ENCODE measurements around the gene CTBP2. TPM values are rescaled to one million over a fixed set of nuclear protein-coding genes. Genes with fewer than 3 reads are reported as not detected.

The CTBP2 gene
- total RNA-seq, 1 donor from 2014 or later = 35.9 TPM

DNA sequence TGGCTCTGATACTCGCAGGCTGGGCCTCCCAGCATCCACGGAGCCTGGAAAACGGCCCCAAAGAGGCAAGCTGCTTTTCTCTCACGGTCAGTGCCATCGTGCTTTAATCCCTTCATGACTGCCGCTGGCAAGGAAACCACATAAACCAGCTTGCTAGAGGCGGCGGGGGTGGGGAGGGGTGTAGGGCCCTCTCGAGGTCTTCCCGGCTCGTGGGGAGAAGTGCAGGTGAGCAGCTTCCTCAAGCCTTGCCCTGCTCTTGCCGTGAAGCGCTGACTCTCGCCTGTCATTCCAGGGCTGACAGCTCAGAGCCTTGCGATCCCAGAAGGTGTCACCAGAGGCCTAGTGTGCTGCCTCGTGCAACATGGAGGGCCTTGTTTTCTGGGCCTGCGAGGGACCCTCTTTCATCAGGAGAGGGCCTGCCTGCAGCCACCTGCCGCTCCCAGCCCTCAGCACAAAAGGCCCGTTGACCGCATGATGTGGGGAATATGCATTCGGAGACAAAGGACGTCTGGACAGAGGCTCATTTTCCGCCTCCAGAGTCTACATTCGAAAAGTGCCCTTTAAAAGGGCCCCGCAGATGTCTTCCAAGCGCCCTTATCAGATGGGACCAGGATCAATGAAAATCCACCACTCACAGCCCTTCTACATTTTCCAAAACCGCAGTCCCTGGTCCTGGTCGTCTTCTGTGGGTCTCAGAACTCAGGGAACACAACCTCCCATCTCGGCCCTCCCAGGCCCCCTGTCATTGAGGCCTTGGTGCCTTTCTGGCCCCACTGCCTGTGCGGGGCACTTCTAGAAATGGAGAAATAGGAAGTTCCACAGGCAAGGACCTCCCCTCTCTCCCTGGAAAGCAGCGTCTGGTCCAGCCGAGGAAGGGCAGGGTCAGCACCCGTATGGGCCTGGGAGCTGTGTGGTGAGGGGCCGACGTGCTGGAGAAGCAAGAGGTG lies 159.7 kb downstream of the CTBP2 start:
- intact Hi-C loops (cut with DNase I) = no loop called here

DNA sequence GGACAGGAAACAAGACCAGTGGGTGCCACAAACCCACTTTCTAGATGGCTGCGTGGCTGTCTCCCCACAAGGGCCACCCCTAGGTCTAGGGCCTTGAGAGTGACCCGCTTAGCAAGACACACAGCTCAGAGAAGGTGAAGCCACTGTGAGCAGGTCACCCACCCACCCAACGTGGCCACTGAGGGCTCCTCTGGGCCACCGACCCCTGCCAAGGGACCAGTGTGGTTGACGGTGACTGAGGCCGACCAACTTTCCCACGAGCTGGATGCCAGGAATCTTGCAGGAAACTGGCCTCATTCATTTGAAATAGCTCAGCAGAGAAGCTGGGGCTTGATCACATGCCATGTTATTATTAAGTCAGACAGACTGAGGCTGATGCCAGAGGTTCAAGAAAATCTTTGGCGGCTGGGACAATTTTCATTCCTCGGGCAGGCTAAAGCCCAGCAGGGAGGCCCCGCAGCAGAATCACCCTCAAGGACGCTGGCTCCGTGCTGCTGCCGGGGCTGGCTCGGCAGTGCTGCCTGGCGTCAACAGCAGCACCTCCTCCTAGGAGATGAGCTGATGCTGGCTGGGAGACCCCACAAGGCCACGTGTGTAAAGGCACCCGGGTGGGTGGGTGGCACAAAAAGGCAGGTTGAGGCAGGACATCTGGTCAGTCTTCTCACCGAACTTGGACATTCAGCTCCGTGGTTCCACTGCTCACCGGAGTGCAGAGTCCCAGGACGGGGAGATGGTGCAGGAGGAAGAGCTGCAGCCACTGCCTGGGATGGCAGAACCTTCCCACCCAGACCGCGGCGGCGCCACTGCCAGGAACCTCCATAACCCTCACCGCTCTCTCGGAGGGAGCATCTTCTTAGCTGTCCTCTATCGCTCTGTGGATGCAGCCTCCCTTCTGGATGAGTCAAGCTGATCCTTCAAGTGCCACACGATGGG lies 160.7 kb downstream of the CTBP2 start:
- peak; percentile 74 for DNase-seq (ENCODE audit: low spot score)
- intact Hi-C loops (cut with DNase I) = loop anchor here (2.0 kb wide), 1 partner anchor 61 kb away; no protein-coding TSS in a partner anchor

More for the DNA sequence above, 159.7 kb downstream of the CTBP2 start:
- peak; percentile 68 for DNase-seq (ENCODE audit: low spot score)

DNA sequence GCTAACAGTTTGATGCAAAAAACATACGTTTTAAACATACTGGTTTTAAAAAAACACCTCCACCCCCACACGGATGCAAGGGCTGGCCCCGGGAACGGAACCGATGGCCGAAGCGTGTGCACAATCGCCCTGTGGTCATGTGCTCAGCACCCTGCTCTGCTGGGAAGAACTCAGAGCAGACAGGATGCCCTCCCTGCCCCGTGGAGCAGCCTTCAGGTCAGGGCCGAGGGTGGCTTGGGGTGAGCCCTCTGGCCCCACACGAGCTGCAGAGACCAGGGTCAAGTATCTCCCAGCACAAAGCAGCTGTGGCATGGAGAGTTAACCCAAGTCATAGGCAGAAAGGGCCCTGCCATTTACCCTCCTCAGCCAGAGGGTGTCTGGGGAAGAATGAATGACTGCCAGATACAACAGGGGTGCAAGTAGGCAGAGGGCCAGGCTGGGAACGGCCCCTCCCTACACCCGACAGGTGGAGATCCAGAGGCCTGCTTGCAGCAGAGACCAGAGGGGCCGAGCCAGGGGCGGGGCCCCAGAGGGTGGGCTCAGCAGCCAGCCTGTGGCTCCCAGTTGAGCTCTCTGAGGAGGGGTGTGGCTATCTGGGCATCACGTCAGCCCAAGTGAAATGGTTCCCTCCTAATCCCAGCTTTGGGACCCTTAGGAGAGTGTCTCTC lies 161.6 kb downstream of the CTBP2 start:
- DNase-seq (ENCODE audit: low spot score) = peak; percentile 69
- intact Hi-C loops (cut with DNase I) = loop anchor here (2.0 kb wide), 1 partner anchor 62 kb away; no protein-coding TSS in a partner anchor

DNA sequence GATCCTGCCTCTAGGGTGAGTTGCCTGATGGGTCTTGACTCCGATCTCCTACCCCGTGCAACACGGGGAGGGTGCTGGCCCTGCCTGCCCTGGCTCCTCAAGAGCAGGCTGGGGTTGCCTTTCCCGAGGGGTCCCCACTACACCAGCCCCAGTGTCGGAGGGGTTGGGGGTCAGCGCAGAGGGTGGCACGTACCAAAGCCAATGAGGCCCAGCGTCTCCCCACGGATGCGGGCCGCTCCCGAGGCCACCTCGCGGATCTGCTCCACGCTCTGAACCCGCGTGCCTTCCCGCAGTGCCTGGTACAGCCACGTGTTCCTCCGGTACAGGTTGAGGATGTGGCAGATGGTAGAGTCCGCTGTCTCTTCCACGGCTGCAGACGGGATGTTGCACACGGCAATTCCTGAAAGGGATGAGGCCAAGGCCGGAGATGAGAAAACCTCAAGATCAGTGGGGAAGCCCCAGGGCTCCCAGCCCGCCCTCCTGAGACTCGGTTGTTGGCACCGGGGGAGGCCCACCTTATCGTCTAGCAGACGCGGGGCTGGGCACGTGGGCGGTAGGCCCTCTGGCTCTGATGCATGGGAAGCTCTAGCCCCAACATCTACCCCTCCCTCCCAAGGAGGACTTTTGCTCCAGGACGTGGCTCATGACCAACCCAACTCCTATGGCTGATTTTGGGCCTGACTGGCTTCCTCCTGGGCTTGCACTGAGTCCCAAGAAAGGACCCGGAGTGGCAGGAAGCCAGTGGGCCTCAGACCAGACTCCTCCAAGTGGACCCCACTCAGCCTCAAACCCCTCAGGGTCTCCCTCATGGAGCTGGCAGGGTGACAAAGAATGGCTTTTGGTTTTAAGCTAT lies 162.4 kb downstream of the CTBP2 start:
- DNase-seq (ENCODE audit: low spot score) = peak; percentile 71
- intact Hi-C loops (cut with DNase I) = loop anchor here (2.0 kb wide), 1 partner anchor 63 kb away; no protein-coding TSS in a partner anchor

DNA sequence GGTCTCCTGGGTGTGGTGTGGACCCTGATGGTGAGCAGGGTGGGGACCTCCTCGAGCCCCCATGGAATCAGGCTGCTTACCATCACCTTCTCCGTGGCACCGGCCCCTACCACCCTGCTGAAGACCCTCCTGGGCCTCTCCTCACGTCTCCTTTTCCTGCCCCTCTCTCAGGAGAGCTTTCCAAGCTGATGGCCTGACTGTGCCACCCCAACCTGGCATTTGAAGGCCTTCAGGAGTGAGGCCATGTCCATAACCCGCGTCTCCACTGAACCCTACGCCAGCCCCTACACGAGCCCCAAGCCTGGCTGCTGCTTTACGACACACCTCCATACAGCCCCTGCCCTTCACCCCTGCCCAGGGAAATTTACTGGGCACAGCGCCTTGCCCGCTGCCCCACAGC lies 163.1 kb downstream of the CTBP2 start:
- DNase-seq (ENCODE audit: low spot score) = peak; percentile 60
- intact Hi-C loops (cut with DNase I) = no loop called here

DNA sequence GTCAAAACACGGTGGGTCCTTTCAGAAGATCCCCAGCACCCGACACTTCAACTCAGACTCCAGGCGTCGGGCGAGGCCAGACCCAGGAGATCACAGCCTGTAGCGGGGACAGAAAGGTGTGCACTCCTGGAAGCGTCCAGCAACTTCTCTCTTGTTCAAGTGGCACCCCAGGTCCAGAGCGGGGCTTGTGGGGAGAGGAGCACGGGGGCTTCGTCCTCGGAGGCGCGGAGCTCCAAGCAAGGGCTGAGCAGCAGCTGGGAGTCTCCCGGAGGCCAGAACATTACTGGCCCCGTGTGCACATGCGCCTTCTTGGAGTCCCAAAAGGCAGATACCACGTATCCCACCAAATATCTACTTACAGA lies 163.5 kb downstream of the CTBP2 start:
- intact Hi-C loops (cut with DNase I) = no loop called here

DNA sequence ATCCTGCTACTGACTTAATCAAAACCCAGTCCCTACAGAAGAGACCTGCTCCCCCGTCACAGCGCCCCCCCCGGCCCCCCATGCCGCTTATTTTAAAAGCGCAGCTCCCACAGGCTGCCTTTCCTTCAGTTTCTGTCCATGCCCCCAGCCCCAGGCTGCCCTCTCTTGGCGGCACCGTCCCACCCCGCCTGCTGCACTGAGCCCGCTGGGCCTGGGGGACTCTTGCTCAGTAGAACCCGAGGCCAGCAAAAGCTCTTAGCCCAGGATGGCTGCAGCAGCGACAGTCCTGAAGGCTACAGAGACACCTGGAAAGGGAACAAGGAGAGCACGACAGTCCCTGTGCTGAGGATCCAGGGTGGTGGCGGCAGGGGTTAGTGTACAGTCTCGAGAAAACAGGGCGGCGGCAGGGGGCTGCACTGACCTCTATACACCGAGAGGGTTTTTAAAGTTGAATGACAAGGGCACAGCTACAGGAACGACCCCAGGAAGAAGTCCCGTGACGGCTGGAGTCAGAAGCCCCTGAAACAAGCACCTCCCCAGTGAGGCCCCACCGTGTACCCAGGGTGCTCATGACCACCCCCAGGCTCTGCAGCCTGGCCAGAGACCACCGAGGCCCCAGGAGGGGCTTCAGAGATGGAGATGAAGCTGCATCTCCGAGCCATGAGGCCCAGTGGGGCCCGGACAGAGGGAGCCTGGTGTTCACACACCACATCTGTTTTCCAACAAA lies 164.1 kb downstream of the CTBP2 start:
- DNase-seq (ENCODE audit: low spot score) = peak; percentile 72
- intact Hi-C loops (cut with DNase I) = no loop called here

More for the DNA sequence above, 163.5 kb downstream of the CTBP2 start:
- peak; percentile 61 for DNase-seq (ENCODE audit: low spot score)

DNA sequence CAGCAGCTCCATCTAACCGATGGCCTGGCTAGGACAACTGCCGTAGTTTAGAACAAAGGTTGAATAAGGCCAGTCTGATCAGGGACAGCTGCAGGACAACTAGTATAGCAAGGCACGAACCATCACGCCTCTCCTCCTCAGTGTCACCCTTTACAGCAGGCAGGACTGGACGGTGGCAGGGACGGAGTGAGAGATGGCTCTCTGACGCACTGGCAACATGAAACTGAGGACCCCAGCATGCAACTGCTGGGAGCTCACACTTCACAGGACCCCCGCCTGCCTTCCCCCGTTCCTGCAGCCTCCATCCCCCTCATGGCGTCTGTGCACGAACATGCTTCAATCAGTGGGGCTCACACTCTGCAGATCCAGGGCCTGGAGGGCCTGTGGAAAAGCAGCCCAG lies 164.8 kb downstream of the CTBP2 start:
- no peak for DNase-seq (ENCODE audit: low spot score)
- intact Hi-C loops (cut with DNase I) = no loop called here

DNA sequence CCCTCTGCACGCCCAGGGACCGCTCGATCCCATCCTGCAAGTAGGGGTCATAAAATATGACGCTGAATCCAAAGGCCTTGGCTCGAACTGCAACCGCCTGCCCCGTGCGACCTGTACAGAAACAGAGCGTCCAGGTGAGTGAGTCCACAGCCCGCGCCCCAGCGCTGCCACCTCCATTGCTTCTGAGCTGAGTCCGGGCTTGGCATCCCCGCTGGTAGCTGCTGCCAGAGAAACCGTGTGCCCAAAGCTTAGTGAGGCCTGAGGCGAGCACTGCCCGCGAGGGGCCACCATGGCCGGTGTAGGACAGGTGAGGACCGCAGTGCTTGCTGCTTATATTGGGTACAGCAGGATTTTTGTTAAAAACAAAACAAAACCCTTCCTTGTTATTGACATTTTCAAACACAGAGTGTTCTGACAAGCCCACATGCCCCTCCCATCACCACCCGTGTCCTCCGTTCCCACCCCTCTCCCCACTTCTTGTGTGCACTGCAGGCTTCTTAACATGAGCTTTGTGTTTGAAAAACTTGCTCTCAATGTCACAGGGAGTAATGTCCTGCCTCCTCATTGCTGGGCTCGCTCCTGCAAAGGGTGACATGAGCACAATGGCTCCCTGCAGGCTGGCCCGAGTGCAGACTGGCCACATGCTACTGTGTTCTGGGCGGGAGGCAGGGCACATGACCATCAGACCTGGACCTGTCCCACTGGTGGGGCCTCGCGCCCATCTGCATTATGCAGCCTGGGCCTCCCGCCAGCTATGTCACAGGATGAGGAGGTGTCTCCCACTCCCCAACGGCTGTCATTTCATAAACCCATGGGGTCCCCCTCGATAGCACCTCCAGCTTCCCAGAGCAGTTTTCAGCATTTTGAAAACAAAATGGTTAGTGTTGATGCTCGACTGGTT lies 165.5 kb downstream of the CTBP2 start:
- DNase-seq (ENCODE audit: low spot score) = no peak
- intact Hi-C loops (cut with DNase I) = loop anchor here (5.0 kb wide), 3 partner anchors 52 to 152 kb away; no protein-coding TSS in a partner anchor

DNA sequence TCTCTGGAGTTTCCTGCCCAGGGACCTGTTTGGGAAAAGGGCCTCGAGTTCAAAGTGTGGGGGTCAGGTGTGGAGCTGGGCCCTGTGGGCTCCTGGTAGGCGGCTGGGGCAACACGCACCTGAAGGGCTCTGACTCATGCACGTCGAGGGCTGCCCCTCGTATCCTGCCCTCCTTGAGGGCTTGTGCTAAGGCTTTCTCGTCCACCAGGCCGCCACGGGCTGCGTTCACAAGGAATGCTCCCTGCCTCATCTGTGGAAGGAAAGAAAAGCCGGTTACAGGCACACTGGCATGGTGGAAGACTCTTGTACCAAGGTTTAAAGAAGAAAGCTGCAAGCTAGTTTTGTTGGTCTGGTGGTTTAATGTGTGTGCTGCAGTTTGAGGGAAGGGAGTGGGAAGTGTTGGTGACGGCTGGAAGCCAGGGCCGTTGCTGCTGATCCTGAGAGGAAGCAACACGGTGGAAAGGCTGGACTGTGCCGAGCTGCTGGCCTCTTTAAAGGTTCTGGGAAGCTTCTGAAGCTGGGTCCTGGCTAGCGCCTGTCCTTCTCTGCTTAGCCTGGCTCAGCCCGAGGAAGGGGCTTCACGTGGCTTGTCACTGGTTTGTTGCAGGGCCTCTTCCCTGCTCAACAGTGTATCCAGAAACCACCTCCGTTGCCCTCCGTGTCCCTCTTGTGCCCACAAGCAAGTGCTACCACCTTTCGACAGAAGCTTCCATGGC lies 166.5 kb downstream of the CTBP2 start:
- DNase-seq (ENCODE audit: low spot score) = no peak
- intact Hi-C loops (cut with DNase I) = loop anchor here (5.0 kb wide), 3 partner anchors 53 to 153 kb away; no protein-coding TSS in a partner anchor

DNA sequence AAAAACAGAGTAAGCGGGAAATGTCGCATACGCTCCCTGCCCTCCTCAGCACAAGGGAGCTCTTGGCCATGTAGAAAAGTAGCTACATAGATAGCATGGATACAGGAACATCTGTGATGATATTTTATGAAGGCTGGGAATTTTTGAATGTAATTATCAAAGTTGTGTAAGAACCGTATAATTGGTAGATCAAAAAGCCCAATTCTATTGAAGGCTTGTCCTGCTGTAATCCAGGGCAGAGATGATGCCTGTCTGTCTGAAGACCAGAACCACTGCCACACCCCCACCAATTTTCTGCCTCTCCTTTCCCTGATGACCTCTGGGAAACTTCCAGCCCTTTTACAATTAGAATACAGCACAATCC lies 167.0 kb downstream of the CTBP2 start:
- intact Hi-C loops (cut with DNase I) = loop anchor here (5.0 kb wide), 3 partner anchors 54 to 154 kb away; no protein-coding TSS in a partner anchor
- DNase-seq (ENCODE audit: low spot score) = no peak

DNA sequence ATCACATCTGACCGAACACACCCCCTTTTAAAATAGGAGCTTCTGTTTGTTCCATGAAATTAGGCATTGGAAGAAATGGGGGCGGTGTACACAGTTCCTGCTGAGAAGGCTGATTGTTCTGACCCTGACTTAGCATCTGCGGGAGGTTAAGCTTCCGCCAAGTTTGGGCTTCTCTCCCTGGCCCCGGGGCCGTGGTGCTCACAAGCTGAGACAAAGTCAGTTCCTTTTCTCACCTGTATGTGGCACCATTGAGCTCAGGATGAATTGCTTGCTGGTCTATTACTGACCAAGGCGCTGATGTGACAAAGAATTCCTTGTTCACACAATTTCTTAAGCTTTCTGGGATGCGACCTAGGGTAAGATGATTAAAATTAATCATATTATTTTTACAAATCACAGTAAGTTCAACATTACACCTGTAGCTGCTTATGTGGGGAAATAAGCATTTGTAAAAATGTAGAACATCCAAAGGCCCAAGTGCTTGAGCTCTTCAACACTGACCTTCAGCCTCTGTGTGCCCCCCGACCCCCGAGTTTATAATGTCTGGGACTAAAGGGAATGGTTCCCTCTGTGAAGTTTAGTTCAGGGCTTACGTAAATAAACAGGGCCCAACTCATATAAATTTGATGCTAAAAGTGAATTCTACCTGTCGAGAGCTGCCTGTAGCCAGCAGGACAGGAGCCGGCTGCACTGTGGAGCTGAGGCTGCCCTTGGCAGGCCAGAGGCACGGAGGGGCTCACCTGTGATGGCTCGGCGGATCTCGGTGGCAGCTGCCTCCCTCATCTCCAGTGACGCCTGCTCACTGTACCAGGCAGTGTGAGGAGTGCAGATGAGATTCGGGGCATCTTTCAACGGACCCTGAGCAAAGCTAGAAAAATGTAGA lies 167.7 kb downstream of the CTBP2 start:
- intact Hi-C loops (cut with DNase I) = loop anchor here (5.0 kb wide), 3 partner anchors 55 to 155 kb away; no protein-coding TSS in a partner anchor
- peak; percentile 84 for DNase-seq (ENCODE audit: low spot score)

DNA sequence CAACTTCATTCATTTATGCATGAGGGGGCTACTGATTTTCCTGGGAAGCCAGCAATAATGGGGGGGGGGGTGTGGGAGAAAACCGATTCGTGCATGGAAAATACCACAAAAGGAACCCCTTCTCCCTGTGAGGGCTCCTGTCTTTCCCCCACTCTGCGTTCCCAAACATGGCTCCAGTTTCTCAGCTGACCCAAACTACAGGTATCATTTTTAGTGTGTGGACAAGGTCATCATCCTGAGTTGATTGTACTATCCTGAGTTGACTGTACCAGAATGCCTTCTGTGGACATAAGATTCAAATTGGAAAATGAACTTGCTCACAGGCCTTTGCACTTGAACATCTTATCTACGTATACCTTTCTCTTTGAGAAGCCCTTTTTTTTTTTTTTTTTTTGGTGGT lies 168.5 kb downstream of the CTBP2 start:
- no peak for DNase-seq (ENCODE audit: low spot score)
- intact Hi-C loops (cut with DNase I) = loop anchor here (5.0 kb wide), 3 partner anchors 55 to 155 kb away; no protein-coding TSS in a partner anchor

DNA sequence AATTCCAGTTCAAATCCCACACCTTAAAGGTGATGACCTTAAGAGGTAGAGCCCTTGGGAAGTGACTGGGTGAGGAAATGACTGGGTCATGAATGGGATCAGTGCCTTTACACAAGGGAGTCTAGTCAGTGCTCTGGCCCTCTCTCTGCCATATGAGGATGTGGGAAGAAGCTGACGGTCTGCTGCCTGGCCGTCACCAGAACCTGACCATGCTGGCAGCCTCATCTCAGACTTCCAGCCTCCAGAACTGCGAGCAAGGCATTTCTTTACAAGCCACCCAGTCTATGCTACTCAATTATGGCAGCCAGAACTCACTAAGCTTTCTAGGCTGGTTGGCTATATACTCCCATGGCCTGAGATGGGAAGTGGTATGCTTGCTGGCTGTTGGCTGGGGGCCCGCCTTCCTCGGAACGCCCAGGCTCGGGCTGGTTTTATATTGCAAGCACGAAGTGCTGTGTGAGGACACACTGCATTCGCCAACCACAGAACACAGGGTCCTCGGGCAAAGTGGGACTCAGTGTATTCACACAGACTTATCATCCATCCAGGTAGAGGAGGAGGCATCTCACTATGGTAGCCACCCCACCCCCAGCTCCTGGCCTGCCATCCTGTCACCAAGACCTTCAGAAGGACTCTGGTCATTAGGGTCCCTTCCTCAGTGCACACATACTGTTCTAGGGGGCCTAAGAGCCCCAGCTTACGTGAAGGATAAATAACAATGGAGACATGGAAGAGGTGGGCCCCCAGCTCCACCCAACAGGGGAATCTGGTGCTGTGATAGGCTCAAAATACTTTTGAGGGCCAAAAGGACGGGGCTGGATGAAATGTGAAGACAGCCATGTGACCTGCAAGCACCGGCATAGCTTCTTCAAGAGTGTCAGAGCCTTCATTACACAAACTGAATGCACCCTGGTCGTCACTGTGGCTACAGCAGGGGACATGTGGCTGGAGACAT lies 169.4 kb downstream of the CTBP2 start:
- intact Hi-C loops (cut with DNase I) = loop anchor here (5.0 kb wide), 3 partner anchors 56 to 156 kb away; no protein-coding TSS in a partner anchor
- no peak for DNase-seq (ENCODE audit: low spot score)
